M059J (cell line): ENCODE data around the gene TRAPPC2. TPM values are rescaled to one million over a fixed set of nuclear protein-coding genes. Genes with fewer than 3 reads are reported as not detected.
"Not testable (repeated sequence)": the region's sequence is repeated elsewhere in the genome, so short reads cannot be mapped to it uniquely, and the experiment has no call there.

Experiments
- DNase-seq: peaks from one replicate; pipeline ENCODE4 v3.0.0-alpha.2; 2012; ENCODE audit warnings: low read depth
- total RNA-seq: library from RNA; depleted of rRNA; stranded (reverse); fragments of >200 nt; shearing (Covaris generic); gene quantifications from 2 replicates; pipeline ENCODE4 v1.2.3, GENCODE V29; 2014

The TRAPPC2 gene
- total RNA-seq, 1 experiment from 2014 or later = 21.9 TPM

- no peak for DNase-seq
These were observed 36.0 kb downstream of the TRAPPC2 start for GRCh38 chrX:13698432-13698831.

GRCh38 chrX:13697976-13698375 lies 36.4 kb downstream of the TRAPPC2 start:
- no peak for DNase-seq

- no peak for DNase-seq
These were observed 37.0 kb downstream of the TRAPPC2 start for GRCh38 chrX:13697455-13697854.

- DNase-seq = no peak
These were observed 38.8 kb downstream of the TRAPPC2 start for GRCh38 chrX:13695601-13696115.

- no peak for DNase-seq
These were observed 39.4 kb downstream of the TRAPPC2 start for GRCh38 chrX:13694983-13695382.

- DNase-seq = peak; percentile 16
These were observed 40.1 kb downstream of the TRAPPC2 start for GRCh38 chrX:13694359-13694758.

GRCh38 chrX:13693341-13693961 lies 41.0 kb downstream of the TRAPPC2 start:
- DNase-seq = peak; percentile 17

GRCh38 chrX:13692771-13693231 lies 41.6 kb downstream of the TRAPPC2 start:
- DNase-seq = no peak

GRCh38 chrX:13691841-13692371 lies 42.5 kb downstream of the TRAPPC2 start:
- DNase-seq = peak; percentile 45

GRCh38 chrX:13690836-13691235 lies 43.6 kb downstream of the TRAPPC2 start:
- DNase-seq = no peak

- DNase-seq = peak; percentile 40
These were observed 44.6 kb downstream of the TRAPPC2 start for GRCh38 chrX:13689741-13690211.

GRCh38 chrX:13688958-13689740 lies 45.3 kb downstream of the TRAPPC2 start, which contains the start of gene RAB9A:
TSS of gene RAB9A (plus strand) at chrX:13689128. CDS start at chrX:13708747, 19,619 bp downstream.
- peak; percentile 76 for DNase-seq

- no peak for DNase-seq
These were observed 45.9 kb downstream of the TRAPPC2 start for GRCh38 chrX:13688384-13688957.

- no peak for DNase-seq
These were observed 47.2 kb downstream of the TRAPPC2 start for GRCh38 chrX:13687203-13687602.

- peak; percentile 62 for DNase-seq
These were observed 49.2 kb downstream of the TRAPPC2 start for GRCh38 chrX:13685126-13685763.

GRCh38 chrX:13684361-13684760 lies 50.1 kb downstream of the TRAPPC2 start:
- no peak for DNase-seq

- no peak for DNase-seq
These were observed 52.8 kb downstream of the TRAPPC2 start for GRCh38 chrX:13681595-13681994.

- DNase-seq = not testable (repeated sequence)
These were observed 54.7 kb downstream of the TRAPPC2 start for GRCh38 chrX:13679700-13680099.

- DNase-seq = no peak
These were observed 57.5 kb downstream of the TRAPPC2 start for GRCh38 chrX:13676885-13677284.

- DNase-seq = no peak
These were observed 61.4 kb downstream of the TRAPPC2 start for GRCh38 chrX:13673016-13673415.

GRCh38 chrX:13670197-13670596 lies 64.2 kb downstream of the TRAPPC2 start:
- no peak for DNase-seq

GRCh38 chrX:13669755-13670154 lies 64.7 kb downstream of the TRAPPC2 start:
- not testable (repeated sequence) for DNase-seq
